Skeletal muscle satellite cell (primary cell): Measurements from ENCODE around the gene TDRD9.

Source experiments
- H3K27me3 ChIP-seq: 2 replicates; pipeline ENCODE4 v1.7.0; 2013; ENCODE audit warnings: low read length; ENCODE audit not compliant: control insufficient read depth, insufficient read depth
- H3K36me3 ChIP-seq: 2 replicates; pipeline ENCODE4 v1.7.0; 2013; ENCODE audit warnings: mild to moderate bottlenecking, control low read depth, low read length; ENCODE audit not compliant: insufficient read depth
- H3K4me1 ChIP-seq: 2 replicates; pipeline ENCODE4 v1.7.0; 2013; ENCODE audit warnings: low read length; ENCODE audit not compliant: control insufficient read depth, insufficient read depth
- H3K4me2 ChIP-seq: 2 replicates; pipeline ENCODE4 v1.7.0; 2013; ENCODE audit warnings: mild to moderate bottlenecking, low read length
- H3K4me3 ChIP-seq: 2 replicates; pipeline ENCODE4 v1.7.0; 2013; ENCODE audit warnings: low read length
- H3K9ac ChIP-seq: 2 replicates; pipeline ENCODE4 v1.7.0; 2013; ENCODE audit warnings: mild to moderate bottlenecking, low read depth, low read length, moderate library complexity
- H3K9me3 ChIP-seq: replicated peaks from 2 replicates; pipeline ENCODE4 v1.7.0; 2013; ENCODE audit warnings: mild to moderate bottlenecking, control low read depth, low read length

TDRD9 gene

DNA sequence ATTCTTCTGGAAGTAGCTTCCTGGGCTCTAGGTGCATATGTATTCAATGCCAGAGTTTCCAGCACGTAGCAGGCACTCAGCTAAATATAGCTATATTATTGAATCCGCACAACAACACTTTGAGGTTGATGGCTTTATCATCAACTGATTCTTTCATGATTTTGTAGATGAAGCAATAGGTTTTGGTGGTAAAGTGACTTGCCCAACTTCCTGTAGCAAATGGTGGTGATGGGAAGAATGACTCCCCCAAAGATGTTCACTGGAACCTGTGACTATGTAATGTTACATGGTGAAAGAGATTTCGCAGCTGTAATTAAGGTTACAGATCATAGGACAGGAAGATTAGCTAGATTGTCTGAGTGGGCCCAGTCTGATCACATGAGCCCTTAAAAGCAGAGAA, 3.2 kb downstream of the TDRD9 start:
- Histone ChIP-seq H3K4me1 (no peaks in the 10 kb centered on the region), H3K27me3 (peaks cover 12% of the 10 kb centered on the region), H3K36me3 (no peaks in the 10 kb centered on the region), H3K4me2 (no peak overlapping the region), H3K4me3 (no peak overlapping the region), H3K9me3 (no peaks in the 10 kb centered on the region), H3K9ac (no peak overlapping the region)

- Histone ChIP-seq H3K4me1 (no peaks in the 10 kb centered on the region), H3K9ac (no peak overlapping the region), H3K4me2 (no peak overlapping the region), H3K9me3 (no peaks in the 10 kb centered on the region), H3K27me3 (peaks cover 21% of the 10 kb centered on the region), H3K36me3 (no peaks in the 10 kb centered on the region), H3K4me3 (no peak overlapping the region)
These were observed 4.7 kb downstream of the TDRD9 start for GRCh38 chr14:103932791-103933490.

- Histone ChIP-seq H3K4me3 (no peak overlapping the region), H3K4me1 (no peaks in the 10 kb centered on the region), H3K27me3 (peaks cover 22% of the 10 kb centered on the region), H3K9ac (no peak overlapping the region), H3K4me2 (no peak overlapping the region), H3K9me3 (no peaks in the 10 kb centered on the region), H3K36me3 (no peaks in the 10 kb centered on the region)
These were observed 6.8 kb downstream of the TDRD9 start for GRCh38 chr14:103935102-103935501.

DNA sequence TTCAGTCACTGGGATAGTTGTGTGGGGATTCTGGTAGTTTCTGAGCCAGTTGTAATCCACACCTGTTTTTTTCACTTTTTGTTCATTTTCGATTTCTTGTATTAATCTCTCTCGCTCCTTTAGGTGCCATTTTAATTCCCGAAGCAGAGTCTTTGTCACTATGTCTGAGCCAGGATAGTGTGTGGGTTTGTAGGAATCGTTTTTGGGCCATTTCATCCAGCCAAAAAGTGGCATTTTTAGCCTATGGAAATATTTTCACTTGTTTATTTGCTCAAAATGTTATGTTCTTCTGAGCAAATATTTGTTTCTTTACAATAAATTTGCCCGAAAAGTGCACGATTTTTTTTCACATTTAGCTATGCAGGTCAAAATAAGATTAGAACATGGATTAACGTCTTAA, 13.2 kb downstream of the TDRD9 start:
- no peak overlapping the region for H3K4me3 ChIP-seq
- H3K9ac ChIP-seq, result no peak overlapping the region
- H3K27me3 ChIP-seq, result peaks cover 58% of the 10 kb centered on the region
- H3K36me3 ChIP-seq, result no peaks in the 10 kb centered on the region
- H3K4me1 ChIP-seq, result no peaks in the 10 kb centered on the region
- no peak overlapping the region for H3K4me2 ChIP-seq
- H3K9me3 ChIP-seq, result no peaks in the 10 kb centered on the region

- Histone ChIP-seq H3K4me1 (no peaks in the 10 kb centered on the region), H3K9ac (no peak within 1 kb of the TSS), H3K4me3 (no peak within 1 kb of the TSS), H3K27me3 (peaks cover 54% of the 10 kb centered on the region), H3K36me3 (no peaks in the 10 kb centered on the region), H3K4me2 (no peak within 1 kb of the TSS), H3K9me3 (no peaks in the 10 kb centered on the region)
These were observed 13.9 kb downstream of the TDRD9 start, which contains the start of gene RD3L for GRCh38 chr14:103941973-103942736. TSS of gene RD3L (minus strand) at chr14:103942529. CDS start at chr14:103941695, 834 bp downstream.

DNA sequence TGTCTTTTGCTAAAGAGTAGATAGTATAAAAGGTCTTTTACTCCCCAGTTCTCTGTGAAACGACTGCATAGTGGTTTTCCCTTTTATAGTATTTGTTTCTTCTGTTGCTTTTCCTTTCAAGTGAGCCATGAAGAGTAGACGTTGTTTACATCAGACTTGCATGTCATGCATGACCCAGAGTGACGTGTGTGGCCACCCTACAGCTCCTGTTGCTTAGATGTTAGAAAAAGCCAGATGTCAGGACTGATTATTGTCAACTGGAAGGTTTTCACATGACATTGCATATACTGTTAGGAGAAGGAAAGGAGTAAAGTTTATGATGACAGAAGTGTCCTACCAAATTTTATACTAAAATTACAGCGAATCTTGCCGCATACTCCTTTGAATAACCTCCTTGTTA, 15.4 kb downstream of the TDRD9 start:
- Histone ChIP-seq H3K36me3 (no peaks in the 10 kb centered on the region), H3K4me3 (no peak overlapping the region), H3K9ac (no peak overlapping the region), H3K4me2 (no peak overlapping the region), H3K27me3 (peaks cover 50% of the 10 kb centered on the region), H3K4me1 (no peaks in the 10 kb centered on the region), H3K9me3 (no peaks in the 10 kb centered on the region)

- no peak overlapping the region for H3K4me2 ChIP-seq
These were observed 18.7 kb downstream of the TDRD9 start for GRCh38 chr14:103946975-103947374.

GRCh38 chr14:103948442-103948841, 20.2 kb downstream of the TDRD9 start:
- Histone ChIP-seq H3K27me3 (peaks cover 22% of the 10 kb centered on the region), H3K4me3 (no peak overlapping the region), H3K4me2 (no peak overlapping the region), H3K9ac (no peak overlapping the region), H3K4me1 (no peaks in the 10 kb centered on the region), H3K36me3 (no peaks in the 10 kb centered on the region), H3K9me3 (no peaks in the 10 kb centered on the region)

More at GRCh38 chr14:103946975-103947374, 18.7 kb downstream of the TDRD9 start:
- Histone ChIP-seq H3K9ac (no peak overlapping the region), H3K4me3 (no peak overlapping the region), H3K36me3 (no peaks in the 10 kb centered on the region), H3K27me3 (peaks cover 30% of the 10 kb centered on the region), H3K4me1 (no peaks in the 10 kb centered on the region), H3K9me3 (no peaks in the 10 kb centered on the region)

DNA sequence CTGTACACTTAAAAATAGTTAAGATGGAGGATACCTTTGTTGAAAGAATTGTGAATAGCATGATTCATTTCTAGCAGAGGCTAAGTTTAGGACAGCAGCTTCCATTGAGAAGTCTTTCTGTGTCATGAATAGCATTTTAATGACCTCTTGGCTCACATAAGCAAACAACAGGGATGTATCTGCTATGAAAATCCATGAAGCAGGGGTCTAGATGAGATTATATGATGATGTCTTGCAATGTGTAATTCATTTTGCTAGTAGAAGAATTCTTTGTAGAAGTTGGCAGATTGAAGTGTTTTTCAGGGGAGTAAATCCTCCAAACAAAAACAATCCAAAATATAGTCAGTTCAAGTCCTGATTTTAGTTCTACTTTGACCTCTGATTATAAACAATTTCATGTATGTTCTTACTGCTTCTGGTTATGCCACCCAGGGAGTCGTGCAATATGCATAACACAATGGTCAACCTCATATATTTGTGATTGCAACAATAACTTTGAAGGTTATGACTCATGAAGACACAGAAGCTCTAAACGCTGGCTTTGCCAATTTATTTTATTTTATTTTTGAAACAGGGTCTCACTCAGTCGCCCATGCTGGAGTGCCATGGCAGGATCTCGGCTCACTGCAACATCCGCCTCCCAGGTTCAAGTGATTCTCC, 21.0 kb downstream of the TDRD9 start:
- H3K27me3 ChIP-seq, result peaks cover 13% of the 10 kb centered on the region
- H3K9ac ChIP-seq, result no peak overlapping the region
- H3K4me1 ChIP-seq, result no peaks in the 10 kb centered on the region
- no peaks in the 10 kb centered on the region for H3K9me3 ChIP-seq
- no peaks in the 10 kb centered on the region for H3K36me3 ChIP-seq
- no peak overlapping the region for H3K4me2 ChIP-seq
- H3K4me3 ChIP-seq, result no peak overlapping the region

DNA sequence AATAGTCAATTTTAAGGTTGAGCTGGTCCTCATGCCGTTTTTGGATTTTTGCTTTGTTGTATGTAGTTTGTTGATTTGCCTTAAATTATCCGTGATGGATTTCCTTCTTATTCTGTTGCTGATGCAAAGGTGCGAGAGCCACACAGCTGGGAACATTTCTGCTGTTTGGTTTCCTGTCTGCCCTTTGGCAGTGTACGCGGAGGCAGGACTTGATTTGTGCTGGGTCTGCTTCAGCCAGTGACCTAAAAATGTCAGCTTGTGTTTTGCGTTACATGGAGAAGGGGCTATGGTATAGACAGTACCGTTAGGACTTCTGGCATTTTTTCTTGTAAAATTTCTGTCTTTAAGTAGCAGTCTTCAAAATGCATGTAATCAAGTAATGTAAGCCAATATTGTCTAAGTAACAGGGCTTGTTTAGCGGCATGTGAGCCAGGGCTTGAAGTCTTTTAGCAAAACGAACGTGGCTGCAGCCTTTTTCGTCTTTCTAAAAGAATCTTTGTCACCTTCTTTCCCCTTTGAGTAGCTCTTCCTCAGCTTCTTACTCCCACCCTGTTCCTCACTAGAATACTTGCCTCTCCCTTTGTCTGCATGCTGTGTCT, 32.3 kb downstream of the TDRD9 start:
- Histone ChIP-seq H3K9ac (no peak overlapping the region), H3K4me2 (no peak overlapping the region), H3K9me3 (no peaks in the 10 kb centered on the region), H3K36me3 (no peaks in the 10 kb centered on the region), H3K4me1 (no peaks in the 10 kb centered on the region), H3K4me3 (no peak overlapping the region), H3K27me3 (peaks cover 17% of the 10 kb centered on the region)

DNA sequence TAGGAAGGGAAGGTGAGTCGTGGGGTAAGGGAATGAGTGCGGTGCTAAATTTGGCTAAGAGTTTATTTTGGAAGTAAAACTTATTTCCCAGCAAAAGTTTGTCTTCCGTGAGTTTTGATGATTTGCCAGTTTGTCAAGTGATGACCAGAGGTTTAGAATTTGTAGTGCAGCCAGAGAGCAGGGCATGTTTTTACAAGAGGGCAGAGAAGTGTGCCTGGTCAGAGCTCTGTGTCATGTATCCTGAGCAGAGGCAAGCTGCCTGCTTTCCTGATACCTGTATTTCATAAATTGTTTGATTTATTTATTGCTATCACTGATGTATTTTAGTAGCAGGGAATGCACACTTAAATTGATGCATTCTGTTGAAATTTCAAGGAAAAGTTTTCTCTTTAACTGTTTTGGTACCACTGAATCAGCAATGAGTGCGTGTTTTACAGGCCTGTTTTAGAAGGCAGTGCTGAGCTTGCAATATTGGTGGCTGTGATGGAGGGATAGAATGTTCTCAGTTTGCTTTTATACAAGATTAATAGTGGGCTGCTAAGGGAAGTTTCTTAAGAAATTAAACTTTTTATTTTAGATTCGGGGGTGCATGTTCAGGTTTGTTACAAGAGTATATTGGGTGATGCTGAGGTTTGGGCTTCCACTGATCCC, 33.8 kb downstream of the TDRD9 start:
- peaks cover 17% of the 10 kb centered on the region for H3K27me3 ChIP-seq
- H3K4me2 ChIP-seq, result no peak overlapping the region
- H3K4me1 ChIP-seq, result no peaks in the 10 kb centered on the region
- no peaks in the 10 kb centered on the region for H3K9me3 ChIP-seq
- no peak overlapping the region for H3K9ac ChIP-seq
- H3K4me3 ChIP-seq, result no peak overlapping the region
- H3K36me3 ChIP-seq, result no peaks in the 10 kb centered on the region
